ENCODE results near the gene ACP4.

- TF ChIP-seq POLR2A (IDR thresholded peaks at IDR 0.05) (peak; percentile 33 to 87 (median 76)), CTCF (IDR thresholded peaks at IDR 0.05) (peak in 1 of 7 experiments; percentile 9)
Measured at GRCh38 chr19:50823389-50824042, 33.3 kb downstream of the ACP4 start, which contains the start of gene KLK1.
